ENCODE measurements around the gene CA12. TPM values are rescaled to one million over a fixed set of nuclear protein-coding genes. Genes with fewer than 3 reads are reported as not detected.

CA12 gene
- total RNA-seq, 1 donor from 2014 or later = 0.25 TPM

DNA sequence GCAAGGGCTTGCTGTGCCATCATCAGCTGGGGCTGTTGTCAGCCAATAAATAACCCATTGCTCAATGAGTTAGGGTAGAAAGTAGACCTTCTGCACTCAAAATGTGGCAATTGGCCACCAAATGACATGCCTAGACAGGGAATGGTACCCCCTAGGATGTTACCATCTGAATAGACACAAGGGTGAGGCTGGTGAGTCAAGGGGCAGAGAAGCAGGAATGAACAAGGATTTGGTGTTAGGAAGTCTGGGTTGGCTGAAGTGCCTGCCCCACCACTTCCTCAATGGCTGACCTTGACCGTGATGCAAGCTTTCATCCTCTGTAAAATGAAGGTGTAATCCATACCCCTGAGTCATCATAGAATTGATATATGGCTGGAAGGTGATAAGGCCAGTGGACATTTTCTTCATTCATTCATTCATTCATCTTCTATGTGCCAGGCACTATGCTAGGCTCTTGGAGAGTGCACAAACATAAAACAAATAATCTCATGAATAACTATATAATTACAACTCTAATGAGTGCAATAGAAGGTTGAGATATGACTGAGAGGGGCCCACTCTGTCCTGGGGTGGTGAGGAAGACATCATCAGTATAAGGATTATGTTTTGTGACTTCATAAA, 4.4 kb upstream of the CA12 start:
- Histone ChIP-seq H3K4me1 (peaks cover 32% of the 10 kb centered on the region), H3K27me3 (ENCODE audit: low read depth) (peaks cover 21% of the 10 kb centered on the region), H3K4me3 (no peak overlapping the region), H3K27ac (replicated peaks) (no peak overlapping the region), H3K9me3 (replicated peaks) (no peaks in the 10 kb centered on the region), H3K36me3 (no peaks in the 10 kb centered on the region)
- intact Hi-C loops (cut with micrococcal nuclease) = no loop called here
- no peak for DNase-seq
- TF ChIP-seq, protein P1, sequence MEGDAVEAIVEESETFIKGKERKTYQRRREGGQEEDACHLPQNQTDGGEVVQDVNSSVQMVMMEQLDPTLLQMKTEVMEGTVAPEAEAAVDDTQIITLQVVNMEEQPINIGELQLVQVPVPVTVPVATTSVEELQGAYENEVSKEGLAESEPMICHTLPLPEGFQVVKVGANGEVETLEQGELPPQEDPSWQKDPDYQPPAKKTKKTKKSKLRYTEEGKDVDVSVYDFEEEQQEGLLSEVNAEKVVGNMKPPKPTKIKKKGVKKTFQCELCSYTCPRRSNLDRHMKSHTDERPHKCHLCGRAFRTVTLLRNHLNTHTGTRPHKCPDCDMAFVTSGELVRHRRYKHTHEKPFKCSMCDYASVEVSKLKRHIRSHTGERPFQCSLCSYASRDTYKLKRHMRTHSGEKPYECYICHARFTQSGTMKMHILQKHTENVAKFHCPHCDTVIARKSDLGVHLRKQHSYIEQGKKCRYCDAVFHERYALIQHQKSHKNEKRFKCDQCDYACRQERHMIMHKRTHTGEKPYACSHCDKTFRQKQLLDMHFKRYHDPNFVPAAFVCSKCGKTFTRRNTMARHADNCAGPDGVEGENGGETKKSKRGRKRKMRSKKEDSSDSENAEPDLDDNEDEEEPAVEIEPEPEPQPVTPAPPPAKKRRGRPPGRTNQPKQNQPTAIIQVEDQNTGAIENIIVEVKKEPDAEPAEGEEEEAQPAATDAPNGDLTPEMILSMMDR (IDR thresholded peaks at IDR 0.05; ENCODE audit: borderline replicate concordance) = no peak

DNA sequence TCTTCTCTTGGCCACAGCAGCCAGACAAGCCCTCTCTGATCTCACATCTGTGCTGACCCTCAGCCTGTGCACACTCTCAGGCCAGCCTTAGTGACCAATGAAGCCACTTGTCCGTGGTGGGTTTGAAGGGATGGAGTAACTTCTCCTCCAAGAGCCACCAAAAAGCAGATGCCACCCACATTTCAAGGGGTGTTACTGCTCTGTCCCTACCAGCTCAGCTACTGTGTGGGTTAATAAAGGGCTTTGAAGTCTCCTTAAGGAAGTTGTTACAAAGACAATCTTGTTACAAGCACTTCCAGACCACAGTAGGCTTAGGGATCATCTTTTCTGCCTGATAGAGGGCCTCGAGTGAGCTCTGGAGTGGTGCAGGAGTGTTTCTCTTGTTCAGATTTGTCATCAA, 3.3 kb upstream of the CA12 start:
- Histone ChIP-seq H3K27me3 (ENCODE audit: low read depth) (peaks cover 32% of the 10 kb centered on the region), H3K36me3 (no peaks in the 10 kb centered on the region), H3K4me1 (peaks cover 21% of the 10 kb centered on the region), H3K27ac (replicated peaks) (no peak overlapping the region), H3K9me3 (replicated peaks) (no peaks in the 10 kb centered on the region), H3K4me3 (no peak overlapping the region)
- TF ChIP-seq, protein P1 (IDR thresholded peaks at IDR 0.05; ENCODE audit: borderline replicate concordance) = no peak
- intact Hi-C loops (cut with micrococcal nuclease) = no loop called here
- no peak for DNase-seq

DNA sequence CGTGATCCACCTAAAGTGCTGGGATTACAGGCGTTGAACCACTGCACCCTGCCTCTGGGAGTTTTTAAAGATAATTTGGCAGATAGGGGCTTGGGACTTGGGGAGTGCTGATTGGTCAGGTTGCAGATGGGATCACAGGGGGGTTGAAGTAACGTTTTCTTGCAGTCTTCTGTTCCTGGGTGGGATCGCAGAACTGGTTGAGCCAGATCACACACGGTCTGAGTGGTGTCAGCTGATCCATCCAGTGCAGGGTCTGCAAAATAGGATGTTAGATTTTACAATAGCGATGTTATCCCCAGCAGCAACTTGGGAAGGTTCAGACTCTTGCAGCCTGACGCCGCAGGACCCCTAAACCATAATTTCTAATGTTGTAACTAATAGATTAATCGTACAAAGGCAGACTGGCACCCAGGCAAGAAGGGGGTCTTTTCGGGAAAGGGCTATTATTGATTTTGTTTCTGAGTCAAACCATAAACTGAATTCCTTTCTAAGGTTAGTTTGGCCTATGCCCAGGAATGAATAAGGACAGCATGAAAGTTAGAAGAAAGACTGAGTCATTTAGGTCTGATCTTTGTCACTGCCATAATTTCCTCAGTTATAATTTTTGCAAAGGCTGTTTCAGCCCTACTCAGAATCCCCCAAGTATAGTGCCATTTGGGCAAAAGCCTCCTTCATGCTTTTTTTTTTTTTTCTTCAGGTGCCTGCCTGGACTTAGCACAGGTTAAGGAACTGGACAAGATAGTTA, 1.5 kb upstream of the CA12 start:
- Histone ChIP-seq H3K27ac (replicated peaks) (no peak overlapping the region), H3K36me3 (no peaks in the 10 kb centered on the region), H3K9me3 (replicated peaks) (no peaks in the 10 kb centered on the region), H3K4me3 (no peak overlapping the region), H3K4me1 (peaks cover 16% of the 10 kb centered on the region), H3K27me3 (ENCODE audit: low read depth) (peaks cover 50% of the 10 kb centered on the region)
- intact Hi-C loops (cut with micrococcal nuclease) = no loop called here
- no peak for DNase-seq
- TF ChIP-seq, protein P1 (IDR thresholded peaks at IDR 0.05; ENCODE audit: borderline replicate concordance) = no peak

DNA sequence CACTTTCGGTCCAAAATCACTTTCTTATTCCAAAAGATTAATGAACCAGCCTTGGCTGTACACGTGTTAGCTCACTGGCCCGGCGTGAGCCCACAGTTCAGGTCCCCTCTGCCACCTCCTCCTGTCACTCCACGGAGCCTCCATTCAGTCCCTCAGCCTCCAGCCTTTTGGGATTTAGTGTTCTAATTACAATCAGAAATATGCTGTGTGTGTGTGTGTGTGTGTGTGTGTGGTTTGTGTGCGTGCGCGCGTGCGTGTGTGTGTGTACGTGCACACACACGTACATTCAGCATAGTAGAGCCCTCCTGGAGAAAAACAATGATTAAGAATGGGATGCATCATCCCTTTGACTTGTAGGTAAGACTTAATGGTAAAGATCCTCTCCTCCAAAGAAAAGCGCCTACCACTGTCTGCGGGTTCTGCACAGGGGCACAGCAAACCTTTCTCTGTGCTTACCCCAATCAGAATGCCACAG, 801 bp downstream of the CA12 start:
- Histone ChIP-seq H3K36me3 (no peaks in the 10 kb centered on the region), H3K27ac (replicated peaks) (no peak overlapping the region), H3K4me3 (peak overlapping the region; percentile 64), H3K9me3 (replicated peaks) (no peaks in the 10 kb centered on the region), H3K4me1 (peaks cover 12% of the 10 kb centered on the region), H3K27me3 (ENCODE audit: low read depth) (peaks cover 64% of the 10 kb centered on the region)
- TF ChIP-seq, protein P1 (IDR thresholded peaks at IDR 0.05; ENCODE audit: borderline replicate concordance) = no peak
- intact Hi-C loops (cut with micrococcal nuclease) = no loop called here
- DNase-seq = no peak

DNA sequence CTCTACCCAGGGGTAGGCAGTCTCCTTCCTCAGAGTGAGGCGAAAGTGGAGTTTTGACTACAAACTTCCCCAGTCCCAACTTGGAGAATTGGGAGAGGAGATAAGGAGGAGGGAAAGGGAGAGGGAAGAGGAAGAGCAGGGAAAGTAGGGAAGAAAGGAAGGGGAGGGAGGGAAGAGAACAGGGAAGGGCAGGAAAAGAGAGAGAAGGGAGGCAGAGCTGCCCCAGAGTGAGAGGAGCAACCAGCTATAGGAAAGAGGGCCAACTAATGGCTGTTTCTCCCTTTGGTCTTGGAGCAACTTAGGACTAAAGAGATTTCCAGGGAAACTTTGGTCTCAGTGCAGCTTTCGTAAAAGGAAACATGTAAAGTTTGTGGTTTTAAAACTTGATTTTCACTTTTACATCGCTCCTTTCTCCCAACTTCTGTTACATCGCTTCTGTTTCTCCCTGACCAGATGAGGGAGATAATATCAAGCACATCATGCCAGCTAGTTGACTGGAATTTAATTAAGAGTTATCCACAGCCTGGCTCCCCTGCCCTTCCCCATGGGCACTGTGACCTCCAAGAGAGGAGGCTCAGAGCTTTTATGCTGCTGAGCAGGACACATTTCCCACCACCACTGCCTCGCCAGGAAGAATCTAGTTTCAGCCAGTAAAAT, 1.4 kb downstream of the CA12 start:
- H3K4me3 ChIP-seq = no peak overlapping the region
- H3K27me3 ChIP-seq (ENCODE audit: low read depth) = peaks cover 64% of the 10 kb centered on the region
- H3K27ac ChIP-seq (replicated peaks) = no peak overlapping the region
- H3K4me1 ChIP-seq = peaks cover 15% of the 10 kb centered on the region
- intact Hi-C loops (cut with micrococcal nuclease) = no loop called here
- no peaks in the 10 kb centered on the region for H3K36me3 ChIP-seq
- no peaks in the 10 kb centered on the region for H3K9me3 ChIP-seq (replicated peaks)
- TF ChIP-seq, protein P1 (IDR thresholded peaks at IDR 0.05; ENCODE audit: borderline replicate concordance) = no peak
- no peak for DNase-seq

Measured in left ventricle myocardium inferior (tissue), 1 donor.